HG02885 (cell line): ENCODE results near the gene IMPG2.
A peak's percentile ranks its signal among the peaks of the same experiment; 100 is the strongest.
"Not testable (repeated sequence)": the region's sequence is repeated elsewhere in the genome, so short reads cannot be mapped to it uniquely, and the experiment has no call there.

Experiments
- ATAC-seq: cut with Tn5 transposase; IDR thresholded peaks from one replicate; pipeline ENCODE4 v1.9.1; 2021; ENCODE audit warnings: mild to moderate bottlenecking; ENCODE audit not compliant: unreplicated experiment, poor library complexity

The IMPG2 gene

GRCh38 chr3:101320475-101320874, at the start of gene IMPG2:
Gene IMPG2, minus strand, starts transcription at chr3:101320575. Its CDS starts 203 bp downstream, at chr3:101320372.
- ATAC-seq = no peak

DNA sequence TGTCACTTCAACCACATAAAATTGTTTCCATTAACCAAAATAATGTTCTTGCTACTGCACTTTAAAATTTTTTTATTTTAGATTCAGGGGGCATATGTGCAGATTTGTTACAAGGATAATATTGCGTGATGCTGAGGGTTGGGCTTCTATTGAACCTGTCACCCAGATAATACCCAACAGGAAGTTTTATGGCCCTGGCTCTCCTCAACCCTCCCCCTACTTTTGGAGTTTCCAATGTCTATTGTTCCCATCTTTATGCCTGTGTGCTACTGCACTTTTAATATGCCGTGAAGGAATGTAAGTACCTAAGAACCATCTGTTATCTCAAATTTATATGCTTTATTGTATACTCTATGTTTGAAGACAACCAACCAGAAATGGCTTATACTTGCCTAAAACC, 42.0 kb upstream of the IMPG2 start:
- no peak for ATAC-seq

- no peak for ATAC-seq
Measured at GRCh38 chr3:101351829-101352228, 31.5 kb upstream of the IMPG2 start.

DNA sequence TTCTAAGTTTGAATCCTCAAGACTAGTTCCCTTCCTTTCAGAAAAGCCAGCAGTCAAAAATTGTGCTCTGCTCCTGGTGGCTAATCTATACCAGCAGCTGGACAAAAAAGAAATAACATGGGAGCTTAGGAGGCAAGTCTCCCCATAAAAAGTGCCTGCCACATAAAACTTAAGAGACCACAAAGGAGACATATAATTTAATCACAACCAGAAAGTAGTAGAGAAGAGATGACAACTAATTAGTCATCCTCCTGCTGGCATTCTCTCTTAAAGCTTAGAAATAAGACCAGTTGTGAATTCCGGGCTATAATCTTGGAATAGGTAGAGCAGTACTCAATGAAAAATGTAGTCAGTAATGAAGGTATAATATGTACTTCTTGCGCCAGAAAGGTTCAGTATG, 20.2 kb upstream of the IMPG2 start:
- ATAC-seq = no peak

- no peak for ATAC-seq
Measured at GRCh38 chr3:101333883-101334282, 13.5 kb upstream of the IMPG2 start.

DNA sequence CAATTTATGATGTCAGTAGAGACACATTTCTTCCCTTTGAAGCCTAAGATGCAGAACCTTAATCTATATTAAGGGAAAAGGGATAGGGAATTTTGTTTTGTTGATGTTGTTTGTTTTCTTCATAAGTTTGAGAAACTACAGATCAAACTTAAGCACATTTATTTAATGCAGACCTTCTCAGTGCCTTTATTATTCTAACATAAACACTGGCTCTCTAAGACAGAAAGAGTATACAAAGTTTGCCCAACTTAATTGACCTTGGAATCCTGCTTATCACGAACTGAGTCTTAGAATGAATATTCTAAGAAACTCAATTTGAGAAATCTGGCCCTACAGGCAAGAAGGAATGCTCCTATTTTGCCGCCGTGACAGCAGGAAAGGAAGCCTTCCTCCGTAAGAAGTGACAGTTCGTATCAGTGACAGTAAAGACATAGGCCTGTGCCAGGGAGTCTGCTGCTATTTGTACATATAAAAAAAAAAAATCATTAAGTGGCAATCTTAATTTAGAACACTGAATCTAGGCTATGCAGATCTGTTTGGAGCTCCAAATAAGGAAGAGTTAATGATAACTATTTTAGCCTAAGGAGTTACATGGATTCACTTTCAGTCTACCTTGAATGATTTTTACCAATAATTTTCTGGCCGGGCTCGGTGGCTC, 8.8 kb upstream of the IMPG2 start:
- ATAC-seq = no peak

DNA sequence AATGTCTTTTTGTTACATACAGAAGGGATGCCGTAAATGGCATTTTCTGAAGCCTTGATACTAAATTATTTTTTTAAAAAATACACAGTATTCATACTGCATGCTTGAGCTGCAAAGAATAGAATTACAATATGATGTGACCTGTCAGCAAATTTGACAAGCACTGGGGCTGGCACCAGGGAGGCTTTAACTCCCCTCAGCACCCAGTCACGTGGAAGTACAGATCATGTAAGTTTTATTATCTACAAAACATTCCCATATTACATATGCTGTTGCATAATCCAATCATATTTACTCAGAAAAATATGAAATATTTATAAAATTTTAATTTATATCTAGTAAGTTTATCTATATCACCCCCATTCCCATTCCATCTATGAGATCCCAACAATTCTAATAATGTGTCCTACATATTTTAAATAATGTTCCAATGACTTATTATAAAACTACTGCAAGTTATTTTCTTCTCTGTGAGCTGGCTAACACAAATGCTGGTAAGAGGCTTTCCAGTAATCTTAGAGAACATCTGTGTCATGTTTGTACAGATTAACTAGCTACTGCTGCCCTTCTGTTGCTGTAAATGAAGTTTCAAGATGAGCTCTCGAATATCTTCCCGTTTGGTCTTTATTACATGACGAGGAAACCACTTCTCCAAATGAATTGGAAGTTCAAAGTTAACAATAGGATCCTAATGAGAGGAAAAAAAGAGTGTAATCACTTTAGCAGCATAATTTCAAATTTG, 5.2 kb upstream of the IMPG2 start:
- no peak for ATAC-seq

DNA sequence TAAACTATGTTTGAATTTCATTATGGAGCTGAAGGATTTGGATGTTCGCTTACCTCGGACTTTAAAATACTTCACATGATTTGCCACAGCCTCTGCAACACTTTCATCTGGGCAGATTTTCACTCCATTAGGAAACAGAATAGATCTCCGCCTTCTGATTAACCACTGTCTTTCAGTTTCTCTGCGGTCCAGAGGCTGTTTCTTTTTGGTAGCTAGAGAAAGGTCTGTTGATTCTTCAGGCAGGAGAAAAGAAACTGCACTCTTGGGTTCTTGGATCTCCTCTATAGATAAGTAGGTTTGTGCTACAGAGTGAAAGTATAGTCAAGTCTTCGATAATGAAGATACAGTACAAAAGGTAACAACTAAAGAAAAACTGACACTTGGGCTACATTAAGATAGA, 844 bp downstream of the IMPG2 start:
- ATAC-seq = no peak

GRCh38 chr3:101312545-101312944, 7.8 kb downstream of the IMPG2 start:
- ATAC-seq = no peak

DNA sequence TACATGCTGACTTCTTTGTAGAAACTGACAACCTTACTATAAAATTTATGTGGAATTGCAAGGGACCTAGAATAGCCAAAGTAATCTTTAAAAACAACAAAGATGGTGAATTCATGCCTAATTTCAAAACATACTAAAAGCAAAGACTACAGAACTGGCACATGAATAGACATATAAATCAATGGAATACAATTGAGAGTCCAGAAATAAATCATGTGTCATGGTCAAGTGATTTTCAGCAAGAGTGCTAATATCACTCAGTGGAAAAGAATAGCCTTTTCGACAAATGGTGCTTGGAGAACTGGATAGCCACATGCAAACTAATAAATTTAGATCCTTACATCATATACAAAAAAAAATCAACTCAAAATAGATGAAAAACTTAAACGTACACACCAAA, 8.7 kb downstream of the IMPG2 start:
- no peak for ATAC-seq

GRCh38 chr3:101310978-101311375, 9.4 kb downstream of the IMPG2 start:
- no peak for ATAC-seq

- ATAC-seq = not testable (repeated sequence)
Measured at GRCh38 chr3:101308147-101308772, 12.1 kb downstream of the IMPG2 start.

GRCh38 chr3:101303836-101304235, 16.5 kb downstream of the IMPG2 start:
- ATAC-seq = no peak

GRCh38 chr3:101303089-101303731, 17.2 kb downstream of the IMPG2 start:
- ATAC-seq = peak; percentile 84

DNA sequence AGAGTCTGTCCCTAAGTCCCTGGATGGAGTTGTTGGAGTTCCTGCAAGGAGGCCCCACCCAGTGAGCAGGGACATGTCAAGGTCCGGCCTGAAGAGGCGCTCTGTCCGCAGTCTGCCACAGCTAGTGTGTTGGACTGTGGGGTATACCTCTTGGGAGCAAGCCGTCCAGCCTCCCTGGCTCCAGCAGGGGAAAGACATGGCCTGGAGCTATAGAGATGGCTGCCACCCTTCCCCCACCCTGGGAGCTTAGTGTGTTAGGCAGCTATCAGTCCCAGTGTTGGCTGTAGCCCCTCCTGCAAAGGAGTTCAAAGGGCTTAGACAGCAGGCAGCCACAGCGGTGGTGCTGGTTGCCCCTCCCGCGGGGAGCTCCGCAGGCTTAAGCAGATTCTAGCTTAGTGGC, 20.3 kb downstream of the IMPG2 start:
- ATAC-seq = no peak

DNA sequence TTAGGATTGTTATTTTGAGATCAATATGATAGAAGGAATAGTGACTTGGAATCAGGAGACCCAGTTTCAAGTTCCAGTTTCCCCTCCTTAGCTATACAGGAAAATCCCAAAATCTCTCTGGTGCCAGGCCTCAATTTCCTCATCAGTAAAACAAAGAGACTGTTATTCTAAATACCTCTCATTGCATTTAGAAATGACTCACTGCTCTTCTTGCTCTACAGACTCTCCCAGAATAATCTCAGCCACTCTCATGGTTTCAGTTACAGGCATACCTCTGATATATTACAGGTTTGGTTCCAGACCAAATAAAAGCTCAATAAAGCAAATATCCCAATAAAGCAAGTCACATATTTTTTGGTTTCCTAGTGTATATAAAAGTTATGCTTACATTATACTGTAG, 28.3 kb downstream of the IMPG2 start:
- peak; percentile 56 for ATAC-seq

DNA sequence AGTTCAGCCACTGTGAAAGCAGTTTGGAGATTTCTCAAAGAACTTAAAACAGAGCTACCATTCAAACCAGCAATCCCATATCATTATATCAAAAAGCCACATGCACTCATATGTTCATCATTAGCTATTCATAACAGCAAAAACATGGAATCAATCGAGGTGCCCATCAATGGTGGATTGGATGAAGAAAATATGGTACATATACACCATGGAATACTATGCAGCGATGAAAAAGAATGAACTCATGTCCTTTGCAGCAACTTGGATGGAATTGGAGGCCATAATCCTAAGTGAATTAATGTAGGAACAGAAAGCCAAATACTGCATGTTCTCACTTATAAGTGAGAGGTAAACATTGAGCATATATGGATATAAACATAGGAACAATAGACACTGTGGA, 32.1 kb downstream of the IMPG2 start:
- ATAC-seq = no peak

DNA sequence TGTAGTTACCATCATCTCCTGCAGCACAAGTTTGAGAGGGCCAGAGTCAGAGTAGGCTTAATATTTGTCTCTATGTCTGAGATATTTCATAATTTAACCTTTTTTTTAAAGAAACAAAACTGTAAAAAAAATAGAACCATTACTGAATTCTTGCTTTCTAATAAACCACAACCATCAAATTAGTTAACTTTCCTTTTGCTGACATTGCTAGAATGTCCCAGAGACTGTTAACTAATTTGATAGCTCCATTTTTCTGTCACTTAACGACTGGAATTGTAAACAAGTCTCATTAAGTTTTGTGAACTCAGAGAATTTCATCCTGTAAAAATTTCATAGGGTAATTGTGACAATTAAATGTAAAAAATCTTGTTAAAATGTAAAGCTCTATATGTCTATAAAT, 35.6 kb downstream of the IMPG2 start:
- no peak for ATAC-seq

DNA sequence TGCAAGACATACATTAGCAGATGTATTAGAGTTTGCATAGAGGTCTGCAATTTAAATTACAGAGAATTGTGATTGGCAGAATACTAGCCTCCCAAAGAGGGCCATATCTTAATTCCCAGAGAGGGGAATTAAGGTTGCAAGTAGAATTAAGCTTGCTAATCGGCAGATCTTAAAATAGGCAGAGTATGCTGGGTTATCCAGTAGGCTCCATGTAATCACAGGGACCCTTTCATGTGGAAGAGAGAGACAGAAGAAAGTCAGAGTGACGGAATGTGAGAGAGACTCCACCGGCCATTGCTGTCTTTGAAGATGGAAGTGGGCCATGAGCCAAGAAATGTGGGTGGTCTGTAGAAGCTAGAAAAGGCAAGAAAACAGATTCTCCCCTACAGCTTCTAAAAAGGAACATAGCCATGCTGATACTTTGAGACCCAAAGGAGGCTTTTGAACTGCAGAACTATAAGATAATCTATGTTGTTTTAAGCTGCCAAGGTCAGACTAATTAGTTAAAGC, 38.8 kb downstream of the IMPG2 start:
- no peak for ATAC-seq

DNA sequence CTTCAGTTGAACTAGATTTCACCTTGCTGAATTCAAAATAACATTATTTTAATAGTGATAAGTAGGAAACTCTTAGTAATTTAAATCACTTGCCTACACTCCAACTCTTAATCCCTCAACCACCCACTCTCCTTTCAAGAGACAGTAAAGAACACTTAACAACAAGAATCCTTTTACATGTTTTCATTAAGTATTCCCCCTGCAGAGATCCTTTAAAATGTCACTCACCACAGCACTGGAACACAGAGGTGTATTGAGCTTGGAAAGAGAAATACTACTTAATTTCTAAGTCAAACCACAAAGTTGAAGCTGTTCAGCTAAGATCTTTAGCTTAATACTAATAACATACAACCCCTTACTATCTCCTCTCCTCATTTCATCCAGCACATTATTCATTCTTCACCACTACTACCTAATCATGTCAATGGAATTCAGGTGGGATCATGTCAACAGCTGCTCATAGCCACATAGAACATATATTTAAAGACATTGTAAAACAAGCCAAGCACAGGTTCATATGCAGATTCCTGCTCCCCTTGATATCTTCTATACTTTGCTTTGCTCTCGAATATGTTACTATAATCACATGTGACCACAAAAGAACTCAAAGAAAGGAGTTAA, 40.5 kb downstream of the IMPG2 start:
- ATAC-seq = no peak
